Karpas-422 (cell line): ENCODE measurements around the gene PPHLN1. TPM values are rescaled to one million over a fixed set of nuclear protein-coding genes. Genes with fewer than 3 reads are reported as not detected.
"Not testable (repeated sequence)": the region's sequence is repeated elsewhere in the genome, so short reads cannot be mapped to it uniquely, and the experiment has no call there.

Experiments used
- DNase-seq: peaks from one replicate; pipeline ENCODE4 v3.0.0-alpha.2; 2015
- H2AFZ ChIP-seq: fragments of 200-600 bp; sonication (generic); 2 replicates; pipeline ENCODE4 v1.6.1; 2014; ENCODE audit warnings: antibody characterized with exemption, low read length, mixed read lengths
- H3K27ac ChIP-seq: fragments of 200-600 bp; sonication (generic); 2 replicates; pipeline ENCODE4 v1.5.1; 2014; ENCODE audit warnings: mild to moderate bottlenecking, low read length, moderate library complexity
- H3K27me3 ChIP-seq: fragments of 200-600 bp; sonication (generic); 2 replicates; pipeline ENCODE4 v1.6.1; 2014; ENCODE audit warnings: low read length, mixed read lengths
- H3K36me3 ChIP-seq: fragments of 200-600 bp; sonication (generic); 2 replicates; pipeline ENCODE4 v1.6.1; 2014; ENCODE audit warnings: low read length, mixed read lengths; ENCODE audit not compliant: insufficient read depth
- H3K4me1 ChIP-seq: fragments of 200-600 bp; sonication (generic); 2 replicates; pipeline ENCODE4 v1.6.1; 2014; ENCODE audit warnings: mild to moderate bottlenecking, low read length, mixed read lengths
- H3K4me2 ChIP-seq: fragments of 200-600 bp; sonication (generic); 2 replicates; pipeline ENCODE4 v1.6.1; 2014; ENCODE audit warnings: low read length, low read depth, mild to moderate bottlenecking; ENCODE audit not compliant: poor library complexity, severe bottlenecking
- H3K4me3 ChIP-seq: fragments of 200-600 bp; sonication (generic); 2 replicates; pipeline ENCODE4 v1.5.1; 2014; ENCODE audit warnings: mild to moderate bottlenecking, antibody characterized with exemption, low read length, mixed read lengths
- H3K79me2 ChIP-seq: fragments of 200-600 bp; sonication (generic); 2 replicates; pipeline ENCODE4 v1.6.1; 2014; ENCODE audit warnings: mild to moderate bottlenecking, low read length, mixed read lengths
- H3K9ac ChIP-seq: fragments of 200-600 bp; sonication (generic); 2 replicates; pipeline ENCODE4 v1.6.0; 2014; ENCODE audit warnings: low read length
- H3K9me2 ChIP-seq: fragments of 200-600 bp; sonication (generic), shearing (Covaris generic); replicated peaks from 2 replicates; pipeline ENCODE4 v1.6.0; 2014; ENCODE audit warnings: mild to moderate bottlenecking, low read length, moderate library complexity; ENCODE audit not compliant: insufficient read depth
- H3K9me3 ChIP-seq: fragments of 300-700, 200-600 bp; sonication (generic); 2 replicates; pipeline ENCODE4 v1.6.1; 2014; ENCODE audit warnings: low read length, mixed read lengths
- H4K20me1 ChIP-seq: fragments of 200-600 bp; sonication (generic); 2 replicates; pipeline ENCODE4 v1.6.1; 2014; ENCODE audit warnings: mild to moderate bottlenecking, antibody characterized with exemption, low read length, low read depth; ENCODE audit not compliant: insufficient read depth
- total RNA-seq: library from RNA; depleted of rRNA; stranded (reverse); fragments of >200 nt; shearing (Covaris generic); gene quantifications from 2 replicates; pipeline ENCODE4 v1.2.3, GENCODE V29; 2014; ENCODE audit warnings: low replicate concordance

PPHLN1 gene
- total RNA-seq, 1 experiment from 2014 or later: 174 TPM

DNA sequence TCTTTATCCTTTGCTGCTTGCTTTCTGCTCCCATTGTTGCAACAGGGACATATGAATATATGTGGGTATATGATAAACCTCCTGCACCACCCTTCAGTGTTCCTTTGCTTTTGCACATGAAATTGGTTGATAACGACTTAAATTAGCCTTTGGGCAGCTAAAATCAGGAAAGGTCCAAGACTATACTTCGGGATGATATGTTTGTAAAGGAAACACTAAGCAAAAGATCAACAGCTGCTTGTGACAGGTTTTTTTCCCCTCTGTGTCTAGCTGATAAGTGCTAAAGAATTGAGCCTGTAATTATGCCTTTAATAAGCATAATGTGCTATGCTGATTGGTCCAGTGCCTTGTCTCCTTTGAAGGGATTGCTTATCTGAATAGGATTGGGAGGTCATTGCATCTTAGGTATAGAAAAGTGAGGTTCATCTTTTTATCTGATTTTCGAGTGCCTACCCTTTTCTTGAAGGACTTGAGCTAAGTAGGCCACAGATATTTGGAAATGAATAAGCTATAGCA, 59.4 kb downstream of the PPHLN1 start:
- no peak overlapping the region for H3K4me2 ChIP-seq
- no peaks in the 10 kb centered on the region for H3K9me2 ChIP-seq

GRCh38 chr12:42386308-42386707, 60.3 kb downstream of the PPHLN1 start:
- Histone ChIP-seq H4K20me1 (no peaks in the 10 kb centered on the region), H2AFZ (no peak overlapping the region), H3K4me3 (no peak overlapping the region), H3K9me2 (no peaks in the 10 kb centered on the region), H3K27ac (no peak overlapping the region), H3K79me2 (peaks cover 64% of the 10 kb centered on the region), H3K9ac (no peak overlapping the region), H3K4me2 (no peak overlapping the region), H3K27me3 (no peaks in the 10 kb centered on the region), H3K36me3 (peaks cover 25% of the 10 kb centered on the region; the same call in 1 of the 2 replicates), H3K4me1 (peaks cover 10% of the 10 kb centered on the region), H3K9me3 (no peaks in the 10 kb centered on the region)
- no peak for DNase-seq

More for the DNA sequence above, 59.4 kb downstream of the PPHLN1 start:
- H4K20me1 ChIP-seq: no peaks in the 10 kb centered on the region
- no peak overlapping the region for H3K4me3 ChIP-seq
- DNase-seq: no peak
- H2AFZ ChIP-seq: no peak overlapping the region
- no peak overlapping the region for H3K27ac ChIP-seq
- peaks cover 68% of the 10 kb centered on the region for H3K79me2 ChIP-seq
- no peak overlapping the region for H3K9ac ChIP-seq
- H3K27me3 ChIP-seq: no peaks in the 10 kb centered on the region
- H3K36me3 ChIP-seq: peaks cover 24% of the 10 kb centered on the region; the same call in 1 of the 2 replicates
- peaks cover 4% of the 10 kb centered on the region; the same call in 1 of the 2 replicates for H3K4me1 ChIP-seq
- no peaks in the 10 kb centered on the region for H3K9me3 ChIP-seq

- not testable (repeated sequence) for H3K9me3 ChIP-seq, H2AFZ ChIP-seq, H4K20me1 ChIP-seq, H3K27ac ChIP-seq, DNase-seq, H3K9ac ChIP-seq, H3K4me2 ChIP-seq, H3K4me3 ChIP-seq, H3K27me3 ChIP-seq, H3K9me2 ChIP-seq
- Histone ChIP-seq H3K36me3 (peaks cover 25% of the 10 kb centered on the region; the same call in 1 of the 2 replicates), H3K4me1 (peaks cover 24% of the 10 kb centered on the region), H3K79me2 (peaks cover 62% of the 10 kb centered on the region)
Measured at GRCh38 chr12:42388086-42388485, 62.1 kb downstream of the PPHLN1 start.

DNA sequence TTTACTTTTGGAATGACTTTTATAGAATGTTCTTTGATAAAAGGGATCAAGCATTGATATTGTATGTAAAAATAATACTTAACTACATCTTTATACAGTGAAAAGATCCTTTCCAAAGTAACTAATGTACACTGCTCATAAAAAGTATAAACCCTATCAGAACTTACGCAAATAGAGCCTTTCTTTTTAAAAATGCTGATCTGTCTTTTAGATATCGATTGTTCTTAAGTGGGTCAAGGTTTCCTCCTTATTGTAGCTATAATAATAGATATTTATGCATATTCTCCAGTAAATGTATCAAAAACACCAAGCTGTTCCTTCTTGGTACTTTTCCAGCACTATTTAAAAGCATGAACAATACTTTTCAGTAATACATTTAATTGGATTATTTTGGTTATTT, 68.5 kb downstream of the PPHLN1 start:
- H3K79me2 ChIP-seq: peaks cover 82% of the 10 kb centered on the region
- H2AFZ ChIP-seq: no peak overlapping the region
- peak overlapping the region; percentile 76; the same call in 1 of the 2 replicates for H3K27ac ChIP-seq
- H3K4me2 ChIP-seq: no peak overlapping the region
- H3K4me1 ChIP-seq: peaks cover 40% of the 10 kb centered on the region
- peaks cover 48% of the 10 kb centered on the region for H3K36me3 ChIP-seq
- no peaks in the 10 kb centered on the region for H4K20me1 ChIP-seq
- no peaks in the 10 kb centered on the region for H3K27me3 ChIP-seq
- no peak overlapping the region for H3K9ac ChIP-seq
- H3K9me2 ChIP-seq: no peaks in the 10 kb centered on the region
- no peaks in the 10 kb centered on the region for H3K9me3 ChIP-seq
- no peak overlapping the region for H3K4me3 ChIP-seq
- DNase-seq: no peak

DNA sequence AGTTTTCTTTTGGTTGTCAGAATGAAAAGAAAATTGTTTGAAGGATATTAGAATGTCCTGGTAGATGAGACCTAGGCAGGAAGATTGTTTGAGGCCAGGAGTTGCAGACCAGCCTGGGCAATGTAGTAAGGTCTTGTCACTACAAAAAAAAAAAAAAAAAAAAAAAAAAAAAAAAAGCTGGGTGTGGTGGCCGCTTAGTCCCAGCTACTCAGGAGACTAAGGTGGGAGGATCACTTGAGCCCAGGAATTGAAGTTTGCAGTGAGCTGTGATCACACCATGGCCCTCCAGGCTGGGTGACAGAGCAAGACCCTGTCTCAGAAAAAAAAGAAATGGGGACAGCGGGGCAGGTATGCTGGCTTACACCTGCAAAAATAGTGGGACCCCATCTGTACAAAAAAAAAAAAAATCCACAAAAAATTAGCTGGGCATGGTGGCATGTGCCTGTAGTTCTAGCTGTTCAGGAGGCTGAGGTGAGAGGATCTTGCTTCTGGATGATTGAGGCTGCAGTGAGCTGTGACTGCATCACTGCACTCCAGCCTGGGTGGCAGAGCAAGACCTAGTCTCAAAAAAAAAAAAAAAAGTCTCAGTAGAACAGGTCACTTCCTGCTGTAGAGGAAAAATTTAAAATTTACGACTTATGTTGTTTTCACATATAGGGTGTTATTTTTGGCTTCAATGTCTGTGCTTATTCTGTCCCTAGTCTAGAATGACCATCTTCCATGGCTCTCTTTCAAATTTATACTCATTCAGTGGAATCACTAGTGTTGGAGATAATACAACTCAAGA, 70.7 kb downstream of the PPHLN1 start:
- H3K4me1 ChIP-seq: peaks cover 30% of the 10 kb centered on the region

DNA sequence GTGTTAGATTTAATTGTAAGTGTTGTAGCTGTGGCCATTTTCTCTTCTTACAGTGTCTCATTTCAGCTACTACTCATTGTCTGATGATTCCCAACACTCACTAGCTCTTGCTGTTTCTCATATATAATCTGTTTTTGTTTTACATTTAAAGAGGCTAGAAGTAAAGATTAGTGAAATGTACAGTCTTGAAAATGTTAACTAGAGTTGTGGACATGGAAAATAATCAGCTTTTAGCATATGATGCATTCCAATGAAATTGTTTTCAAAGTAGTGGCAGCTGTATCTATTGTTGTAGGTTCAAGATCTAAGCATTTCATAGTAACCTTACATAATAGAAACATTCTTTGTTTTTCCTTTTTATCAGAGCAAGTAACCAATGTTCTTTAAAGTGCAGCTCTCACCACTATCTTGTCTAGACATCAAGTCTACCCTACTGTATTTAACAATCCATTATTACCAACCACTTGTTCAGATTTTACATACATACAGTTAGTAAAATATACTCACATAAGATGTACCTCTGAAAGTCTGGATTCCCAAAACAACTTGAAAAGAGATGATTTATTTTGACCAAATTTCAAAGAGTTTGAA, 76.9 kb downstream of the PPHLN1 start:
- H3K9ac ChIP-seq: no peak overlapping the region
- H3K4me3 ChIP-seq: no peak overlapping the region
- H3K9me2 ChIP-seq: no peaks in the 10 kb centered on the region
- H3K36me3 ChIP-seq: peaks cover 65% of the 10 kb centered on the region
- H3K9me3 ChIP-seq: no peaks in the 10 kb centered on the region
- H3K27ac ChIP-seq: peak overlapping the region; percentile 20; the same call in 1 of the 2 replicates
- no peaks in the 10 kb centered on the region for H4K20me1 ChIP-seq
- H3K27me3 ChIP-seq: no peaks in the 10 kb centered on the region
- DNase-seq: no peak
- H3K4me2 ChIP-seq: no peak overlapping the region
- no peak overlapping the region for H2AFZ ChIP-seq
- H3K4me1 ChIP-seq: no peaks in the 10 kb centered on the region
- H3K79me2 ChIP-seq: peaks cover 58% of the 10 kb centered on the region

More for the DNA sequence above, 70.7 kb downstream of the PPHLN1 start:
- peaks cover 54% of the 10 kb centered on the region for H3K36me3 ChIP-seq
- H3K4me3 ChIP-seq: no peak overlapping the region
- peaks cover 76% of the 10 kb centered on the region for H3K79me2 ChIP-seq
- no peaks in the 10 kb centered on the region for H3K9me2 ChIP-seq
- no peaks in the 10 kb centered on the region for H3K9me3 ChIP-seq
- no peak overlapping the region for H2AFZ ChIP-seq
- H3K27me3 ChIP-seq: no peaks in the 10 kb centered on the region
- H3K27ac ChIP-seq: peak overlapping the region; percentile 43; the same call in 1 of the 2 replicates
- H3K4me2 ChIP-seq: no peak overlapping the region
- H3K9ac ChIP-seq: no peak overlapping the region
- DNase-seq: peak; percentile 55
- H4K20me1 ChIP-seq: no peaks in the 10 kb centered on the region

DNA sequence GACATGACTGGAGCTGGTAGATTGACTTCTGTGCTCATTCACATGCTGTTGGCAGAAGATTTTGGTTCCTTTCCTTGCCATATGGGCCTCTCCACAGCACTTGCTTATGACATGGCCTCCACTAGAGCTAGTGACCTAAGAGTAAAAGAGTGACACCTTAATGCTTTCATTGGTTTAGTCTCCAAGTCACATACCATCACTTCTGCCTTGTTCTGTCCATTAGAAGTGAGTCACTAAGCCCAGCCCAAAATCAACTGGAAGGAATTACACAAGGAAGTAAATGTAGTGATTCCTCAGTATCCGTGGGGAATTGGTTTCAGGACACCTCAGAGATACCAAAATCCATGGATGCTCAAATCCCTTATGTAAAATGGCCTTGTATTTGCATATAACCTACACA, 81.3 kb downstream of the PPHLN1 start:
- H3K27ac ChIP-seq: no peak overlapping the region
- DNase-seq: no peak
- peaks cover 72% of the 10 kb centered on the region for H3K79me2 ChIP-seq
- no peaks in the 10 kb centered on the region for H4K20me1 ChIP-seq
- no peaks in the 10 kb centered on the region for H3K9me2 ChIP-seq
- no peak overlapping the region for H2AFZ ChIP-seq
- peaks cover 34% of the 10 kb centered on the region for H3K36me3 ChIP-seq
- H3K4me1 ChIP-seq: no peaks in the 10 kb centered on the region
- H3K27me3 ChIP-seq: no peaks in the 10 kb centered on the region
- no peak overlapping the region for H3K4me3 ChIP-seq
- no peak overlapping the region for H3K4me2 ChIP-seq
- no peak overlapping the region for H3K9ac ChIP-seq
- H3K9me3 ChIP-seq: no peaks in the 10 kb centered on the region

- Histone ChIP-seq H3K9ac (no peak overlapping the region), H3K4me1 (no peaks in the 10 kb centered on the region), H3K27me3 (no peaks in the 10 kb centered on the region), H3K9me3 (no peaks in the 10 kb centered on the region), H3K36me3 (peaks cover 20% of the 10 kb centered on the region), H3K27ac (no peak overlapping the region), H3K9me2 (no peaks in the 10 kb centered on the region), H3K4me3 (no peak overlapping the region), H4K20me1 (no peaks in the 10 kb centered on the region), H2AFZ (no peak overlapping the region), H3K4me2 (no peak overlapping the region), H3K79me2 (peaks cover 72% of the 10 kb centered on the region)
- no peak for DNase-seq
Measured at GRCh38 chr12:42409471-42409870, 83.5 kb downstream of the PPHLN1 start.
